Activated naive CD8-positive, alpha-beta T cell treated with anti-CD3 and anti-CD28 coated beads, Interleukin-2, amount 50 U/mL, for 24 hours (primary cell): Measurements from ENCODE around the gene DDAH1.
A peak's percentile ranks its signal among the peaks of the same experiment; 100 is the strongest.

Source experiments
- ATAC-seq: fragments of 150-1000 bp; cut with Tn5 transposase; one replicate; pipeline ENCODE4 v1.10.0; 2021
- DNase-seq: peaks from one replicate; pipeline ENCODE4 v3.0.0; 2021
- H3K27ac Mint-ChIP-seq: one replicate; pipeline ENCODE4 v1.8.0; 2021; ENCODE audit warnings: mild to moderate bottlenecking, mixed read lengths
- H3K27me3 Mint-ChIP-seq: one replicate; pipeline ENCODE4 v1.8.0; 2021; ENCODE audit warnings: mixed read lengths
- H3K36me3 Mint-ChIP-seq: one replicate; pipeline ENCODE4 v1.8.0; 2021; ENCODE audit warnings: low read depth, mixed read lengths
- H3K4me1 Mint-ChIP-seq: one replicate; pipeline ENCODE4 v1.8.0; 2021; ENCODE audit warnings: mixed read lengths
- H3K4me3 Mint-ChIP-seq: one replicate; pipeline ENCODE4 v1.8.0; 2021; ENCODE audit warnings: mild to moderate bottlenecking, moderate library complexity, mixed read lengths
- H3K9me3 Mint-ChIP-seq: one replicate; pipeline ENCODE4 v1.8.0; 2021; ENCODE audit warnings: mixed read lengths

DDAH1 gene

GRCh38 chr1:85275701-85276214 is 189.2 kb downstream of the DDAH1 start:
- Mint-ChIP-seq H3K4me3 (peak overlapping the region; percentile 86), H3K36me3 (peaks cover 25% of the 10 kb centered on the region), H3K9me3 (no peaks in the 10 kb centered on the region), H3K4me1 (peaks cover 55% of the 10 kb centered on the region), H3K27me3 (no peaks in the 10 kb centered on the region), H3K27ac (peak overlapping the region; percentile 89)
- no peak for DNase-seq
- ATAC-seq = no peak

GRCh38 chr1:85274969-85275453 is 189.9 kb downstream of the DDAH1 start:
- peak overlapping the region; percentile 86 for H3K4me3 Mint-ChIP-seq
- H3K4me1 Mint-ChIP-seq = peaks cover 55% of the 10 kb centered on the region
- no peaks in the 10 kb centered on the region for H3K27me3 Mint-ChIP-seq
- H3K27ac Mint-ChIP-seq = peak overlapping the region; percentile 89
- no peaks in the 10 kb centered on the region for H3K9me3 Mint-ChIP-seq
- no peak for ATAC-seq
- peaks cover 29% of the 10 kb centered on the region for H3K36me3 Mint-ChIP-seq
- DNase-seq = no peak

DNA sequence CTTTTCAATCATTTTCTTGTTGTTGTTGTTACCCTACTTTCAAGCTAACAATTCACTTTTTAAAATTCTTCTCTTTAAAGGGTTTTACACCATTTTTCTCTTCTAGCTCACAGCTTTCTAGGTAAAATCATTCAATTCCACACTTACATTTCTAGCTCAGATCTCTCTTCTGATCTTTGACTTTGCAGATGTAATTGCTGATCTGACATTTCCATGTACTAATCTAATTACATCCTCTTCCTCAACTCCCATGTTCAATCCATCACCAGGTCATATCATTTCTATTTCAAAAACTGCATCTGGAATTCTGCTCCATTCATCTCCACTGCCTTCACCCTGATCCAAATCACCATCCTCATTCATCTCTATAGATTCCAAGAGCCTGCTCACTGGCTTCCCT is 191.6 kb downstream of the DDAH1 start:
- H3K27ac Mint-ChIP-seq = no peak overlapping the region
- H3K4me3 Mint-ChIP-seq = no peak overlapping the region
- H3K27me3 Mint-ChIP-seq = no peaks in the 10 kb centered on the region
- peaks cover 44% of the 10 kb centered on the region for H3K4me1 Mint-ChIP-seq
- DNase-seq (no peak), ATAC-seq (no peak)
- H3K36me3 Mint-ChIP-seq = peaks cover 38% of the 10 kb centered on the region
- no peaks in the 10 kb centered on the region for H3K9me3 Mint-ChIP-seq

- Mint-ChIP-seq H3K9me3 (no peaks in the 10 kb centered on the region), H3K36me3 (peaks cover 51% of the 10 kb centered on the region), H3K27ac (no peak overlapping the region), H3K4me3 (no peak overlapping the region), H3K27me3 (no peaks in the 10 kb centered on the region), H3K4me1 (peaks cover 26% of the 10 kb centered on the region)
- DNase-seq (no peak), ATAC-seq (no peak)
Observed at GRCh38 chr1:85268801-85269585, 196.0 kb downstream of the DDAH1 start.
